HG02885 (cell line): ENCODE measurements around the gene WRNIP1.

Source experiments
- ATAC-seq: cut with Tn5 transposase; IDR thresholded peaks from one replicate; pipeline ENCODE4 v1.9.1; 2021; ENCODE audit warnings: mild to moderate bottlenecking; ENCODE audit not compliant: unreplicated experiment, poor library complexity

Gene WRNIP1

DNA sequence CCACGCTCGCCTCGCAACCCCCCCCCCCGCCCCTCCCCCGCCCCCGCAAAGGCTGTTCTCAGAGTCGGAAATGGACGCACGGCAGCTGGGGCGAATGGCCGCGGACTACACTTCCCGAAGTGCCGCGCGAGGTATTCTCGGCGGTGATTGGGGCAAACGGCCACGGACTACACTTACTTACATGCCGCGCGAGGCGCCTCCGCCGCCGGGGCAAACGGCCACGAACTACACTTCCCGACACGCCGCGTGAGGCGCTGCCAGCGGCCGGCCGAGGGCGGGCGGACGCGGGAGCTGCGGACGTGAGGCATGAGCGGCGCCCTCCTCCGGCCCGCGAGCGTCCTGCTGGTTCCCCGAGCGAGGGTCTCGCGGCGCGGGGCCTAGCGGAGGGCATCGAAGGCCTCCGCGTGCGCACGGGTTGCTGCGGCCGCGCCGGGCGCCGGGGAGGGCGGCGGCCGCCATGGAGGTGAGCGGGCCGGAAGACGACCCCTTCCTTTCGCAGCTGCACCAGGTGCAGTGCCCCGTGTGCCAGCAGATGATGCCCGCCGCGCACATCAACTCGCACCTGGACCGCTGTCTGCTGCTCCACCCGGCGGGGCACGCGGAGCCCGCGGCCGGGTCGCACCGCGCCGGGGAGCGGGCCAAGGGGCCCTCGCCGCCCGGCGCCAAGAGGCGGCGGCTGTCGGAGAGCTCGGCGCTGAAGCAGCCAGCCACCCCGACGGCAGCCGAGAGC lies at the start of gene WRNIP1:
Gene WRNIP1, plus strand, starts transcription at position 228 of the 730 bp plus-strand sequence. Its CDS starts 230 bp downstream, at position 458.
- ATAC-seq = peak; percentile 88

DNA sequence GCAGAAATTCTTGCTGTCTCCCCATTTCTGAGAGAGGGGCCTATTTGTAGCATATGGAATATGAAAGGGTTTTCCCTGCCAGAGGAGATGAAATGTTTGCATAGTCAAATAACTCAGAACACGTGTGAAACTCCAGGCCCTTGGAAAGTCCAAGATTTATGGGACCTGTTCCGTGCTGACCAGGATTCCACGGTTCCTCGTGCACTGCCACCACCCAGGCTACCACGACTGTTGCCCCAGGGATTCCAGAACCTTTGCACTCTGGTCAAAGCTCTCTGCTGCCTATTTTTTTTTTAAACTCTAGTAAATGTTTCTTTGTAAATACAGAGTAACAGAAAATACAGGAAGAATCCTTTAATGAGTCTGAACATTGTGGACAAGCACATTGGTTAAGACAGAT lies 49.5 kb upstream of the WRNIP1 start:
- no peak for ATAC-seq

DNA sequence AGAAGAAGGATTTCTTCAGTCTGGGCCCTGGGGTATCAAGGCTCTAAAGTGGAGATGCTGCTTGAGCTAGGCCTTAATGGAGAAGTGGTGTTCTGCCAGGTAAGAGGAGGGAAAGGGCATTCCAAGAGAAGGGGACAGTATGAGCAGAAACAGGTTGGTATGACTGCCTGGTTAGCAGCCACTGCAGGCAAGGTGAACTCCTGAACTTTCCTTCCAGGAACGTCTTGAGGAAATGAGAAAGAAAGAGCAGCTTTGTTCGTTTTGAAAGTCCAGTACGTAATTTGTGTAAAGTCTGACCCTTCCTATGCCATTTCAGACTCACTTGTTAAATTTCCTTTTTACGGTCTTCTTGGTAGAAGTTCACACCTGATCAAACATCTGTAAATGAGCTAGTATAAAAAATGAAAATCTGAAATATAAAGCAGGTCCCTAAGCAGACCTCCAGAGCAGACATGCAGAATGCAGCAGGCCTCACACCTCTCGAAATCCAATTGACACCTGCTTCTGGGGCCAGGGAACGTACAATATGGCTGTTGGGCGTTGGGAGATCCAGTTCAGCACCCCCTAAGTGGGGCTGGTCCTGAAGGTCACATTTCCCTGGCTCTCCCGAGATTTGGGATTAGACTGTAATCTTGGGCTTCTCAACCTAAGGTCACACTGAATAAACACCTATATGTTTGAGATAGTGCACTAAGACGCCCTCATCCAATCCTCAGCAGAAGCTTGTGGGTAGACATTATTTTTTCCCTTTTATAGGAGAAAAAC lies 48.1 kb upstream of the WRNIP1 start:
- no peak for ATAC-seq

DNA sequence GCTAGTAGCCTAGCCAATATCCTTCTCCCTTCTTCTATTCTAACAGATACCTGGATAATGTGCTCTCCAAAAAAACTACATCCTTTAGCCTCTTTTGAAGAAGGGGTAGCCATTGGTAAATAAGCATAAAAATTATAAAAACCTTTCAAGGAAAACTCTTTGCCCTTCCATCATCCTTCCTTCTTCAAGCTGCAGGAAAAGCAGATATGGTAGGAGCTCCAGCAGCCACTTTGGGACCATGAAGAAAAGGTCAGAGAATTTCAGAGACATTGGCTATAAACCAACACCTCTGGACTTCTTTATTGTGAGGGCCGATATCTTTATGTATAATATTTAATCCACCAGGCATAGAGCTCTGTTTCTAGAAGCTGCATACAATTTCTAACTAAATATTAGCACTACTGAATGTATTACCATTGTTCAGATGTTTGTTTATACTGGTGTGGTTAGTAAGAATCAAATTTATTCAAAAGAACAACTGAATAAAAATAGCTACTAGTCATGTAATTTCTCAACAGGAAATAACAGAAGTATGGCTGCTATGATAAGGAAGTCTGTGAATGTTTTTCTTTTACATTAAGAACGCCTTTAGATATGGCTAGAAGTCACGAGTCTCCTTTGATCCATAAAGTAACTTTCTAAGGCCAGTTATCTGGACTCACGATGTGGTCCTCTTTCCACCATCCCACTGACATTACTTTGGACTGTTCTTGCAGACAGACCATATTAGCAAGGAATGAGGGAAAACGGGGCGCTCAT lies 46.7 kb upstream of the WRNIP1 start:
- no peak for ATAC-seq

DNA sequence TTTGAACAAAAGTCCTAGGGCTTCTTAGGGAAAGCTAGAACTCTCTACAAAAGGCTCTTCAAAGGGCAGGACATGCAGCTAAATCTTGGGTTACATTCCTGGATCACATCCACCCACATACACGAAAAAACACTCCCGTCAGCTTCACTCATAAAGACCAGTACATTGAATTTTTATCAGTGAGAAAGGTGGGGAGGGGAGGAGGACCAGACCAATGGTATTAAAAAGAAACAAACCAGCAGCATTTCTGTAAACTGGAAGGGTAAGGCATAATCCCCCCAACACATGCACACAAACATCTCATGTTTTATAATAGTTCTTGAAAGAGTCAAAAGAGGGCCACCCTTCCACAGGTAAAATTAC lies 46.1 kb upstream of the WRNIP1 start:
- ATAC-seq = no peak

GRCh38 chr6:2721219-2721618 lies 44.0 kb upstream of the WRNIP1 start:
- no peak for ATAC-seq

DNA sequence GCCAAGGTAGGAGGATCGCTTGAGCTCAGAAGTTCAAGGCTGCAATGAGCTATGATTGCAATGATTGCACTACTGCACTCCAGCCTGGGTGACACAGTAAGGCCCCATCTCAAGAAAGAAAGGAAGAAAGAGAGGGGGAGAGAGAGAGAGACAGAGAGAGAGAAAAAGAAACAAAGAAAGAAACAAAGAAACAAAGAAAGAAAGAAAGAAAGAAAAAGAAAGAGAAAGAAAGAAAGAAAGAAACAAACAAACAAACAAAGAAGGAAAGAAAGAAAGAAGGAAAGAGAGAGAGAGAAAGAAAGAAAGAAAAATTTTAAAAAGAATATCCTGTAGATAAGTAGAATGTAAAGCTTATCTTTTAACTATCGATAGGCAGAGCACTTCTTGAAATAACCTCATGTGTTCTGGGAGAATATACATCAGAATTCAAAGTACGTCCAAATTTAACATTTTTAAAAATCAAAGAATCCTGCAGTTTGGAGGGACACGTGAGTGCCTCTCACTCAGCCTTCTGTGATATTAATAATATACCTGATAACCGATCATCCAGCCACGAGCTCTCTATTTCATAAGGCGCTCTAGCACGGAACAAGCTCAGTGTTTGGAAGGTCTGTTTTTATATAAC lies 39.7 kb upstream of the WRNIP1 start:
- no peak for ATAC-seq

GRCh38 chr6:2725999-2726567 lies 39.1 kb upstream of the WRNIP1 start:
- peak; percentile 63 for ATAC-seq

DNA sequence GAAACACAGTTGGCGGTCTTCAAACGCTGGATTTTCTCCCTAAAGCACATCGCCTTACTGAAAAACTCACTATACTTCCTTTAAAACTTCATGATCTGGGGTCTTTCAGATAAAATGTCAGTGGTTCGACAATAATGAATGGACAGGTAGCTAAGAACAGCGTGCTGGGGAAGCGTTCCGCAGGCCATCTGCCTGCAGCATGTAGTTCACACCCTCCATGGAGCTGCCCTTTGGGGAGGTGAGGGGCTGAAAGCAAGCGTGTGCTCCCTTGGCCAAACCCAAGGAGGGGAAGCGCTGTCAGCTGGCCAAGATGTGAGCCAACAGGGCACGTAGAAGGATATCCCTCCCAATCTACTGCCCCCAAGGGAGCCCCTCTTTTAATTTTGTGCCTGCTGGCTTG lies 35.3 kb upstream of the WRNIP1 start:
- ATAC-seq = no peak

- no peak for ATAC-seq
Measured at GRCh38 chr6:2730353-2731107, 34.7 kb upstream of the WRNIP1 start.

- ATAC-seq = no peak
Measured at GRCh38 chr6:2731281-2731909, 33.8 kb upstream of the WRNIP1 start.

GRCh38 chr6:2732503-2733089 lies 32.6 kb upstream of the WRNIP1 start:
- ATAC-seq = no peak

GRCh38 chr6:2733324-2733723 lies 31.9 kb upstream of the WRNIP1 start:
- peak; percentile 96 for ATAC-seq

- ATAC-seq = no peak
Measured at GRCh38 chr6:2733736-2734480, 31.3 kb upstream of the WRNIP1 start.

DNA sequence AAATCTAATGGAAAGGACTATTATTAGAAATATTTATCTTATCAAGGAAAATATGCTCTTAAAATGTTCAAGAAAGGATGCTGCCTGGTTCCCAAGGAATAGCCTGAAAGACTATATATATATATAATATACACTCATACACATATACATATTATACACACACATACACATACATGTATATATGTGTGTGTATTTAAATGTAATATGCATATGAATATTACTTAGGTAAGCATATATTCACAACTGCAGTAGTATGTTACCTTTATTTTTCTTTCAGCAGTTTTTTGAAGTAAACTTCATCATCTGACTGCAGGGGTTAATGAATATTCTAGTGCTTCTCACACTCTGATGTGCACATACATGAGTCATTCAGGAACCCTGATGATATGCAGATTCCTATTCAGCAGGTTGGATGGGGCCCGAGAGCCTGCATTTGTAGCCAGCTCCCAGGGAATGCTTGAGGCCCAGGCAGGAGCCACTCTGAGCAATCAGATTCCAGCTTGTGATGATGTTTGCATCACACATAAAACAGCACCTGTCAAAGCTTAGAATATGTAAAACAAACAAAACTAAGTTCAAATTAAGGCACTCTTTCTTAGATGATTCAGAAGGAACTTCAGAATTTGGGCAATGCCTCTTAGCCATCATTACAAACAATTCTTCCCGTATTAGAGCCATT lies 30.6 kb upstream of the WRNIP1 start:
- no peak for ATAC-seq

DNA sequence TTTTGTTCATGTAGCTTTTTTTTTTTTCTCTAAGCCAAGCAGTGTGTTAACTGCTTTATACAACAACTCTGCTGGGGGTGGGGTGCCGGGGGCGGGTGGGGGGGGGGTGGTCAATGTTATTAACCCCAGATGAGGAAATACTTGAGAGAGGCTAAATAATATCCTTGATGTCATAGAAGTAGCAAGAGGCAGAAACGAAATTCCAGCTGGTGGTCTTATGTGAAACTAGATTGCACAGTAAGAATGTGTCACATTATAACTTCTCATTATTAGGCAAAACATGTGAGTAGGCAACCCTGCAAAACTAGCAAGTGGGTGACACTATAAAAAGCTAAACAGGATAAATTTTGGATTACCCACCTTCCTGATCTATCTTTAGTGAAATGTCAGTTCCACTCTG lies 27.3 kb upstream of the WRNIP1 start:
- ATAC-seq = no peak

DNA sequence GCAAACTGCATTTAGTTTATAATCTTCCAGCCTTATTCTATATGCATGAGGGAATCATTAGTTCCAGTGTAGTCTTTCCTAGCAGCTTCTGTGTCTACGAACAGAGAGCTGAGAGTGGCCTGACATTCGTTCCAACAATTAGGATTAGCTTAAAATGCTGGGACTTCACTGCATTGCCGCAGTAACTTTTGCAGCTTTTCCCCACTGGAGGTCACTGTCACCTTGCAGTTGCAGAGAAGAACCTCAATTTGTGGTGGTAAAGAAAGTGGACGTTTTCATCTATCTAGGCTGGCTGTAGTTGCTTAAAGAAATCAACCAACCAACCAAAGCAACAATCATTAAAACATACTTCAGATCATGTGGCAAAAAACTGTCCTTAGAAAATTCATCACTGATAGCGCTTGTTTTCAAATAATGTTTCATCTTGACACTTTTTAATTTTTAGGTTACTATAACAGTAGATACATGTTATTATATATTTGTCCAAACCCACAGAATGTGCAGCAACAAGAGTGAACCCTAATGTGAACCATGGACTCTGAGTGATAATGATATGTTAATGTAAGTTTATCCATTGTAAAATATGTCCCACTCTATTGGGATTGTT lies 26.7 kb upstream of the WRNIP1 start:
- no peak for ATAC-seq
